Type B pancreatic cell (in vitro differentiated cells): ENCODE data around the gene FAM237A. TPM values are rescaled to one million over a fixed set of nuclear protein-coding genes. Genes with fewer than 3 reads are reported as not detected.

Experiments
- DNase-seq: peaks from one replicate; pipeline ENCODE4 v3.0.0; 2021; ENCODE audit warnings: mixed read lengths; ENCODE audit not compliant: unreplicated experiment; ENCODE audit errors: extremely low spot score
- H3K27ac Mint-ChIP-seq: 2 replicates; pipeline ENCODE4 v1.8.0; 2021; ENCODE audit warnings: mild to moderate bottlenecking, mixed read lengths
- H3K27me3 Mint-ChIP-seq: 2 replicates; pipeline ENCODE4 v1.8.0; 2021; ENCODE audit warnings: mixed read lengths
- H3K36me3 Mint-ChIP-seq: 2 replicates; pipeline ENCODE4 v1.8.0; 2021; ENCODE audit warnings: mixed read lengths
- H3K4me1 Mint-ChIP-seq: one replicate; pipeline ENCODE4 v1.8.0; 2021; ENCODE audit warnings: mixed read lengths; ENCODE audit not compliant: unreplicated experiment
- H3K4me3 Mint-ChIP-seq: 2 replicates; pipeline ENCODE4 v1.8.0; 2021; ENCODE audit warnings: mild to moderate bottlenecking, mixed read lengths
- H3K9me3 Mint-ChIP-seq: 2 replicates; pipeline ENCODE4 v1.8.0; 2021; ENCODE audit warnings: mixed read lengths
- CTCF ChIP-seq: fragments of 200-600 bp; sonication (generic); conservative IDR thresholded peaks from 2 replicates; pipeline ENCODE4 v1.5.0; 2021; ENCODE audit warnings: antibody characterized with exemption, mild to moderate bottlenecking
- total RNA-seq: library from RNA; stranded (reverse); gene quantifications from 2 replicates; pipeline ENCODE4 v1.2.1, GENCODE V29; 2021; ENCODE audit warnings: low replicate concordance

The FAM237A gene
- total RNA-seq, 1 donor from 2014 or later, result not detected

GRCh38 chr2:206688990-206689389 is 46.7 kb downstream of the FAM237A start:
- DNase-seq, result no peak
- Mint-ChIP-seq H3K9me3 (no peaks in the 10 kb centered on the region), H3K27me3 (peaks cover 13% of the 10 kb centered on the region), H3K4me3 (no peak overlapping the region), H3K4me1 (no peaks in the 10 kb centered on the region), H3K36me3 (no peaks in the 10 kb centered on the region), H3K27ac (no peak overlapping the region)
- no peak for TF ChIP-seq CTCF

DNA sequence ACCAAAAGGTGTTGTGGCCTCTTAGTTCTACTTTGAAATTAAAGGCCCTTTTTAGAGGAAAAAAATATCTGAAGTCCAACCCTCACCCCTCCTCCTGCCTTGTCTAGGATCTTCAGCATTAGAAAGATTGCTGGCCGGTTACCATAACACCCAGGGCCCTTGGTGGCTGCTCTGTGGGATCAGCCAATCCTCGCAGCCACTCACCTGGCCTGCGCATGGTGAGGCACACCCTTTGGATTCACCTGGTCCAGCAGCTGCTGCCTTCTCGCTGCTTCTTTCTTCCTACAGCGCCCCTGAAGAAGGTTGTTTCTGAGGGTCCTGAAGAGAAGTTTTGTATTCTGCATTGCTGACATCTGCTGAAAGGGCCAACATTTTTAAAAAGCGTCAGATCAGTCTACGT is 50.7 kb downstream of the FAM237A start:
- no peaks in the 10 kb centered on the region for H3K4me1 Mint-ChIP-seq
- H3K9me3 Mint-ChIP-seq, result no peaks in the 10 kb centered on the region
- TF ChIP-seq CTCF, result no peak
- H3K36me3 Mint-ChIP-seq, result no peaks in the 10 kb centered on the region
- H3K27me3 Mint-ChIP-seq, result peaks cover 11% of the 10 kb centered on the region
- no peak overlapping the region for H3K4me3 Mint-ChIP-seq
- H3K27ac Mint-ChIP-seq, result no peak overlapping the region
- DNase-seq, result no peak

GRCh38 chr2:206693399-206694137 is 51.3 kb downstream of the FAM237A start:
- no peak for DNase-seq
- Mint-ChIP-seq H3K27me3 (peaks cover 11% of the 10 kb centered on the region), H3K36me3 (no peaks in the 10 kb centered on the region), H3K4me1 (no peaks in the 10 kb centered on the region), H3K27ac (no peak overlapping the region), H3K4me3 (no peak overlapping the region), H3K9me3 (no peaks in the 10 kb centered on the region)
- TF ChIP-seq CTCF, result peak; percentile 86

GRCh38 chr2:206696910-206697309 is 54.6 kb downstream of the FAM237A start:
- H3K4me3 Mint-ChIP-seq, result no peak overlapping the region

GRCh38 chr2:206698811-206699210 is 56.5 kb downstream of the FAM237A start:
- peaks cover 17% of the 10 kb centered on the region for H3K27me3 Mint-ChIP-seq
- H3K9me3 Mint-ChIP-seq, result no peaks in the 10 kb centered on the region
- no peaks in the 10 kb centered on the region for H3K36me3 Mint-ChIP-seq
- no peak overlapping the region for H3K4me3 Mint-ChIP-seq
- no peak for DNase-seq
- no peaks in the 10 kb centered on the region for H3K4me1 Mint-ChIP-seq
- TF ChIP-seq CTCF, result no peak
- H3K27ac Mint-ChIP-seq, result no peak overlapping the region

More at GRCh38 chr2:206696910-206697309, 54.6 kb downstream of the FAM237A start:
- no peaks in the 10 kb centered on the region for H3K9me3 Mint-ChIP-seq
- no peak overlapping the region for H3K27ac Mint-ChIP-seq
- DNase-seq, result no peak
- peaks cover 13% of the 10 kb centered on the region for H3K27me3 Mint-ChIP-seq
- no peaks in the 10 kb centered on the region for H3K36me3 Mint-ChIP-seq
- no peak for TF ChIP-seq CTCF
- no peaks in the 10 kb centered on the region for H3K4me1 Mint-ChIP-seq

Other genes starting within 250 kb of the FAM237A start
- 3.1 and 20.2 TPM in 2 replicates for gene ADAM23, start 199.0 kb upstream of the FAM237A start, total RNA-seq
- gene DYTN, start 75.9 kb downstream of the FAM237A start, total RNA-seq, result not detected in 2 replicates
- gene MDH1B, start 122.8 kb downstream of the FAM237A start, total RNA-seq, result 0.64 and 4.7 TPM in 2 replicates
- gene FASTKD2, start 123.1 kb downstream of the FAM237A start, total RNA-seq, result 32.1 and 33.6 TPM in 2 replicates